Central memory CD4-positive, alpha-beta T cell (primary cell): ENCODE results near the gene ORM1.

Experiments used
- DNase-seq: peaks from one replicate; pipeline ENCODE4 v3.0.0; 2022

ORM1 gene

DNA sequence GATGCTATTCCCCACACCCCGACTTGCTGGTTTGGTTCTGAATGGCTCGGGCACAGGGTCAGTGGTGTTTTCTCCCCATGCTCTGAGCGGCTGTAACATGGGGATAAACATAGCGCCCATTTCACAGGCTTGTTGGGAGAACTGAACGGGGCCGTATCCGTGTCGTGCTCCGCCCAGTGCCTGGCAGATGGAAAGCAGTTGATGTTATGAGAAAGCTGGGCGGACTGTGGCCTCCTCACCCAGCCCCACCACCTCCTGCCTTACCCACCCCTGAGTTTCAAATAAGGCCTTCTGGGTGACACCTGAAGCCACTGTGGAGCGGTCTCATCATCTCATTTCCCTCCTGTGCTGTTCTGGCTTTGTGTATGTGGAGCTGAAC, 21.3 kb downstream of the ORM1 start:
- no peak for DNase-seq

DNA sequence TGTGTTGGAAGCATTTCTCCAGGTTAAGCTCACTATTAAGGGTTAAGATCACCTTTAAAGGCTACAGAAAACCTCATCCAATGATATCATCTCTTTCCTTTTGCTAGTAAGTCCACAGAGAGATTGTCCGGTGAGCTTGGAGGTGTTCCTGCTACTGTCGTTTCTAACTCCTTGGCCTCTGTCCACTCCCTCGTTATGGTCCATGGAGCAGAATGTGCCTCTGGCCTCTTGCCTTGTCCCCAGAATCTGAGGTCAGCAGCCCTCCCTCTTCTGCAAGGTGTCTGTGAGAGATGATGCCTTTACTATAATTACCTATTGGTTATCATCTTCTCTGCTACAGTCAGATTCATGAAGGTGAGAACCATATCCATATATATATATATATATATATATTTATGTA, 21.8 kb downstream of the ORM1 start:
- no peak for DNase-seq

- no peak for DNase-seq
Observed at GRCh38 chr9:114345493-114346065, 22.7 kb downstream of the ORM1 start.

- no peak for DNase-seq
Observed at GRCh38 chr9:114346146-114346545, 23.2 kb downstream of the ORM1 start.

DNA sequence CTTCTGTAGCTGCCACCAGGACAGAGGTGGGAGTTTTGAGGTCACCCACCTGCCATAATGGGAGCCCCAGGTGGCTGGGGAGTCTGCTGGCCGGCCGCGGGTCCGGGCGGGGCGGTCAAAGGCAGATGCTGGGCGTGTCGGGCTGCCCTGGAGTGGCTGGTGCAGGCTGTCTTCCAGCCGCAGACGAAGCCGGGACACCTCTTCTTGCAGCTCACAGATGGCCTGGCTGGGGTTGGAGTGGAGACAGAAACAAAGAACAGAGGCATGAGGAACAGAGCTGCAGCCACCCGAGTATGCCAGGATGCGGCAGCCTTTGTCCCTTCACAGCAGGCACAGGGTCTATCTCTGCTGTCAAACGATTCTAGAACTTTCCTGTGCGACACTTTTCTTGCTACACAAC, 24.8 kb downstream of the ORM1 start:
- DNase-seq = no peak

- DNase-seq = no peak
Observed at GRCh38 chr9:114348261-114348905, 25.5 kb downstream of the ORM1 start.

GRCh38 chr9:114348906-114349482, 26.1 kb downstream of the ORM1 start:
- peak; percentile 43 for DNase-seq

- DNase-seq = no peak
Observed at GRCh38 chr9:114349713-114350480, 27.0 kb downstream of the ORM1 start.

GRCh38 chr9:114350636-114351401, 27.9 kb downstream of the ORM1 start:
- DNase-seq = no peak

DNA sequence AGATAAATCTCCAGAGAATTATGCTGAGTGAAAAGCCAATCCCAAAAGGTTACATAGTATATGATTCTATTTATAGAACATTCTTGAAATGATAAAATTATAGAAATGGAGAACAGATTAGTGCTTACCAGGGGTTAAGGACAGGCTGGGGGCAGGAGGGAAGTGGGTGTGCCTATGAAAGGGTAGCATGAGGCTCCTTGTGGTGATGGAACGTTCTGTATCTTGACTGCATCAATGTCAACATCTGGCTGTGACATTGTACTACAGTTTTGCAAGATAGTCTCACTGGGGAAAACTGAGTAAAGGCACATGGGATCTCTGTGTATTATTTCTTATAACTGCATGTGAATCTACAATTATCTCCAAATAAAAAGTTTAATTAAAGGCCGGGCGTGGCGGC, 29.0 kb downstream of the ORM1 start:
- DNase-seq = no peak

DNA sequence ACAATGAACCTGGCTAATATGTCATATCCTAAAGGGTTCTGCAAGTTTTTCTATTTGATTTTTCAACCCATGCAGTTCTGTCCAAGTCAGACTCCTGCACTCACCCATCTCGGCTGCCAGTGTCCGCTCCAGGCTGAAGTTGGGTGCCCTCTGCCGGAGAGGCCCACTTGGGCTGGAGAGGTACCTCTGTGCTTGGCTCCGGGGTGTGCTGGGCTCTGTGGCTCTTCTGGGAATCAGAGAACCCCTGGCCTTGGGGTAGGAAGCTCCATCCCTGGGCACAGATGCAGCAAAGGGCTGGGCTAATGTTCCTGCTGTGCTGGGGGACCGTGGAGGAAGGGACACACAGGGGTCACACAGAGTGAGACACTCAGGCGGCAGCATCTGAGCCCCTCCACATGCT, 32.9 kb downstream of the ORM1 start:
- no peak for DNase-seq

GRCh38 chr9:114356792-114357191, 33.9 kb downstream of the ORM1 start:
- no peak for DNase-seq

DNA sequence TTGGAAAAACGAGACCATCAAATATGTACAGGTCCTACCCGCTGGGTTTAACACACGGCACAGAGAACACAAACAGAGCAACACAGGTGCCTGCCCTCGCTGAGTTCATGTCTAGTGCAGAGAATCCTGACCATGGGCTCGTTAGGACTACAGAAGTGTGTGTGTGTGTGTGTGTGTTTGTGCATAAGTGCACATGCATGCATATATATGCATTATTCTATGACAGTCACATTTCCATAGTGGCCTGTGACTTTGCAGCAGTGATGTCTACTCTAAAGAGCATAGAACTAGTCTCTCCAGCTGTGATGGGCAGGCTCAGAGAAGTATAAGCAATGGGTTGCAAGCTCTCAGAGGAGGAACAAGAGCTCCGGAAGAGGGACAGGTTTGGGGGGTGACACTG, 34.5 kb downstream of the ORM1 start:
- DNase-seq = no peak

DNA sequence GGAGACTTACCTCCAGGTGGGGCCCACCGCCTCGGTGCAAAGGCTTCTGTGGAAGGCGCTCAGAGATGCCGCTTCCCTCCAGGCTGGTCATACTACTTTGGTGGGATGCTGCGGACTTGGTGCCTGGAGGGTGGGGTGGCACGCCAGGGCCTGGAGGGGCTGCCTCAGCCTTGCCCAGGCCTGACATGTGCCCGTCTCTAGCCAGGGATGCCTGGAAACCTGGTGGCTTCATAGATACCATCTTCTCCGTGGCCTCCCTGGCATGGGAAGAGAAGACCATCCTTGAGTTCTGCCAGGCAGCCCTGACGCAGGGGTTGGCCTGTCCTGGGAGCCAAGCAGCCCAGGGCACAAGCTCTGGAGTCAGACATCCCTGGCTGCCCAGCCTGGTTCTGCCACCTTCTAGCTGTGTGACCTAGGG, 35.0 kb downstream of the ORM1 start:
- DNase-seq = no peak

- no peak for DNase-seq
Observed at GRCh38 chr9:114359801-114360200, 36.9 kb downstream of the ORM1 start.

DNA sequence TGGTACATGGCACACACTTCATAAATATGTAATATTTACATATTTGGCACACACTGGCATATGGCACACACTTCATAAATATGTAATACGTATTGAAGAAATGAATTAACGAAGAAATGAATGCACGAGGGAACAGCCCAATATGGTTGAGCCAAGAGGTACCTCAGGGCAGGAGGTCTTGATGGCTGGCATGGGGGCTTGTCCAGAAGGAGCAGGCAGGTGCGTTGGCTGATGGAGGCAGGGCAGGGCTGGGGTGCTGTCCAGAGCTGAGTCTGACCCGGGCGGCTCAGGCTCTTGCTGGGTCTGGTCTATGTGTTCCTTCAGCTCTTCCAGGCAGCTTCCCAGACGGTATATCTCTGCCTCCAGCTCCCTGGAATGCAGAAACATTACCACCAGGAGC, 38.6 kb downstream of the ORM1 start:
- no peak for DNase-seq

GRCh38 chr9:114362394-114362793, 39.5 kb downstream of the ORM1 start:
- DNase-seq = no peak

GRCh38 chr9:114363424-114363823, 40.5 kb downstream of the ORM1 start:
- peak; percentile 34 for DNase-seq

DNA sequence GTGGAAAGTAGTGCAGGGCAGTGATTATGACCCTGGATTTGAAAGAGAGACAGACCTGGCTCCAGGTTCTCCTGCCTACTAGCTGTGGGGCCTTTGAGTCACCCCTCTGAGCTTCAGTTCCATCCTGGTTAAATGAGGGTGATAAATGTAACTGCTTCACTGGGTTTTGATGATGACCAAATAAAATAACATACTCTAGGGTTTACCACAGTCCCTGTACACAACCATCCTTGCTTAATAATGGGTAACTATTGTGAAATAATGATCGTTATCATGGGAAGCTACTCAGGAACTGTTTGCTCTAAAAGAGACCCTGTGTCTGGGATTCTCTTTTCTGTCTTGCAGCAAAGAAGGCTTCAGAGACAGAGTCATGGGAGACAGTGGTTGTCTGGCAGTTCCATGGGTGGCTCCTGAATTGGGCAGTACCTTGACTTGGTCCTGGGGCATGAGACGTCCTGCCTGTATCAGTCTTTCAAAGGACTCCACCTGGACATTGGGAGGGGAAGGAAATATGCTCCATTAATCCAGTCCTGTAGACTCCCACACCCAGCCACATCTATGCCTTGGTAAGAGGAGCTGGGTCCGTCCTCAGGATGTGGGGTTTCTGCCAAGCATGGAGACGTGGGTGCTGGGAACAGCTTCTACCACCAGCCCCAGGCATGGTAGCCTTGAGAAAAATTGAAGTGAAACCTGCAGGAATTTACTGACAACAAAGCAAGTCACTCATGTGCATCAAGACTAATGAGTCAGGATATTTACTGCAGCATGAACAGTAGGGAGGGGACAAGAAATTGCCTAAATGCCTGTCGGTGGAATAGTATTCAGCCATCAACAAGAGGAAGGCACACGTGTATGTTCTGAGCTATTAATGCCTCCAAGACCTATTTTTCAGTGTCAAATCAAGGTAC, 41.5 kb downstream of the ORM1 start:
- no peak for DNase-seq

DNA sequence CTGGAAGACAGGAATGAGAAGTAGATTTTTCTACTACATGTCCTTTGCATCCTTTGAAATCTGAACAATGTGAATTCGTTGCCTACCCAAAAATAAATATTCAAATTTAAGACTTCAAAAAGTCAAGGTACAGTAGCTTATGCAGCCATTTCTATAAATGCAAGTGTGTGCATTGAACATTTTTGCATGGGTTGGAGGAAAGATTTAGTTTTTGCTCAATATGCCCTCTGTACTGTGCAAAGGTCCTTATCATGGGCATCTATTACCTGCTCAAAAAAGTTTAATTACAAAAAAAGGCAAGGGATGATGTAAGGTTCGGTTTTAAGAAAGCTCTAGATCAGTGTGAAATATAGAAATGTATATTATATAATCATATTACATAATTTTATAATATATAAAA, 42.3 kb downstream of the ORM1 start:
- DNase-seq = no peak

- DNase-seq = peak; percentile 61
Observed at GRCh38 chr9:114366334-114367128, 43.6 kb downstream of the ORM1 start.
